IMR-90 (cell line): Measurements from ENCODE around the gene SLC22A31. TPM values are rescaled to one million over a fixed set of nuclear protein-coding genes. Genes with fewer than 3 reads are reported as not detected.

Source experiments
- FOS ChIP-seq: fragments of 150-350 bp; IDR thresholded peaks from 2 replicates; pipeline ENCODE4 v1.6.1; 2016; ENCODE audit warnings: low read depth, low read length
- NFE2L2 ChIP-seq: fragments of 150-350 bp; IDR thresholded peaks from 2 replicates; pipeline ENCODE4 v1.6.1; 2016; ENCODE audit warnings: low read depth, mild to moderate bottlenecking, low read length
- polyA plus RNA-seq, 3 experiments: library from polyadenylated mRNA; depleted of rRNA; stranded (reverse); fragments of >200 nt; gene quantifications; 2 replicates each; pipeline ENCODE4 v1.2.3, GENCODE V29; 2012; ENCODE audit warnings: low replicate concordance in 1 of 3
- total RNA-seq: library from RNA; depleted of rRNA; stranded (reverse); fragments of >200 nt; gene quantifications from 2 replicates; pipeline ENCODE4 v1.2.3, GENCODE V29; 2012
- TF ChIP-seq, protein P1 (sequence below): conservative IDR thresholded peaks from 2 replicates; pipeline ENCODE4 v1.5.1; 2012; ENCODE audit warnings: mild to moderate bottlenecking, low read depth, low read length, improper control_type of control experiment

Gene SLC22A31
- total and polyA plus RNA-seq, 2 of the 4 experiments (the other 2 are of a cell fraction) = 0.18 to 5.5 TPM

- TF ChIP-seq, protein P1, sequence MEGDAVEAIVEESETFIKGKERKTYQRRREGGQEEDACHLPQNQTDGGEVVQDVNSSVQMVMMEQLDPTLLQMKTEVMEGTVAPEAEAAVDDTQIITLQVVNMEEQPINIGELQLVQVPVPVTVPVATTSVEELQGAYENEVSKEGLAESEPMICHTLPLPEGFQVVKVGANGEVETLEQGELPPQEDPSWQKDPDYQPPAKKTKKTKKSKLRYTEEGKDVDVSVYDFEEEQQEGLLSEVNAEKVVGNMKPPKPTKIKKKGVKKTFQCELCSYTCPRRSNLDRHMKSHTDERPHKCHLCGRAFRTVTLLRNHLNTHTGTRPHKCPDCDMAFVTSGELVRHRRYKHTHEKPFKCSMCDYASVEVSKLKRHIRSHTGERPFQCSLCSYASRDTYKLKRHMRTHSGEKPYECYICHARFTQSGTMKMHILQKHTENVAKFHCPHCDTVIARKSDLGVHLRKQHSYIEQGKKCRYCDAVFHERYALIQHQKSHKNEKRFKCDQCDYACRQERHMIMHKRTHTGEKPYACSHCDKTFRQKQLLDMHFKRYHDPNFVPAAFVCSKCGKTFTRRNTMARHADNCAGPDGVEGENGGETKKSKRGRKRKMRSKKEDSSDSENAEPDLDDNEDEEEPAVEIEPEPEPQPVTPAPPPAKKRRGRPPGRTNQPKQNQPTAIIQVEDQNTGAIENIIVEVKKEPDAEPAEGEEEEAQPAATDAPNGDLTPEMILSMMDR = peak; percentile 78
- TF ChIP-seq NFE2L2 (no peak), FOS (peak; percentile 65; the same call in 1 of the 2 replicates)
Measured at GRCh38 chr16:89216315-89217137, 16.2 kb upstream of the SLC22A31 start (continued).
